H1 (cell line): Measurements from ENCODE around the gene PIK3C2G. TPM values are rescaled to one million over a fixed set of nuclear protein-coding genes. Genes with fewer than 3 reads are reported as not detected.

Experiments used
- JUND ChIP-seq: IDR thresholded peaks from 2 replicates; pipeline ENCODE4 v1.6.1; 2011; ENCODE audit warnings: mild to moderate bottlenecking, improper control_type of control experiment, low read length
- POU5F1 ChIP-seq: IDR thresholded peaks from 2 replicates; pipeline ENCODE4 v1.6.1; 2011; ENCODE audit warnings: low read depth, mild to moderate bottlenecking, low read length, moderate library complexity
- SP4 ChIP-seq: IDR thresholded peaks from 2 replicates; pipeline ENCODE4 v1.6.1; 2012; ENCODE audit warnings: low read length, inconsistent platforms
- polyA plus RNA-seq, 7 experiments: library from polyadenylated mRNA; depleted of rRNA in 3 of 7; stranded (reverse) in 5 of 7; unstranded in 2 of 7; fragments of >200 nt in 5 of 7; fragments of 200-250 nt in 2 of 7; gene quantifications; 1 replicate in 5 of 7; 2 replicates in 1 of 7; 4 replicates in 1 of 7; pipeline versions ENCODE4 v1.2.1 to v1.2.3, GENCODE V29; 2011 to 2013; ENCODE audit warnings: missing spikeins in 2 of 7, mixed read lengths in 2 of 7
- total RNA-seq: library from RNA; stranded (reverse); fragmentation: NEBNext Ultra II Directional; extraction: Animal tissue kit (Norgen Biotek cat#: 25700); gene quantifications from 2 replicates; pipeline ENCODE4 v1.2.1, GENCODE V29; 2021

Gene PIK3C2G
- total and polyA plus RNA-seq, 2 of the 8 experiments (the other 6 are each of a cell fraction or from before 2014, with no cell fraction given), result not detected

- TF ChIP-seq POU5F1 (no peak), JUND (no peak), SP4 (no peak)
These were observed 161.6 kb downstream of the PIK3C2G start (continued) for GRCh38 chr12:18422871-18423270.
